Stimulated activated effector memory CD8-positive, alpha-beta T cell treated with anti-CD3 and anti-CD28 coated beads, Interleukin-12 subunit alpha, Interleukin-12 subunit beta, amount 100 ng/mL, for 72 hours (primary cell): ENCODE results near the gene NOSTRIN.
A peak's percentile ranks its signal among the peaks of the same experiment; 100 is the strongest.
"Not testable (repeated sequence)": the region's sequence is repeated elsewhere in the genome, so short reads cannot be mapped to it uniquely, and the experiment has no call there.

Experiments used
- ATAC-seq: fragments of 150-1000 bp; cut with Tn5 transposase; 2 replicates; pipeline ENCODE4 v1.10.0; 2021
- DNase-seq, 2 donors: peaks; one replicate each; pipeline ENCODE4 v3.0.0; 2021 to 2022; ENCODE audit warnings: low spot score in 2 of 2
- H3K27ac Mint-ChIP-seq: one replicate; pipeline ENCODE4 v1.8.0; 2022; ENCODE audit warnings: mild to moderate bottlenecking, mixed read lengths
- H3K36me3 Mint-ChIP-seq: one replicate; pipeline ENCODE4 v1.8.0; 2022; ENCODE audit warnings: mild to moderate bottlenecking, mixed read lengths
- H3K4me1 Mint-ChIP-seq: one replicate; pipeline ENCODE4 v1.8.0; 2022; ENCODE audit warnings: mixed read lengths
- H3K4me3 Mint-ChIP-seq: one replicate; pipeline ENCODE4 v1.8.0; 2022; ENCODE audit warnings: mild to moderate bottlenecking, mixed read lengths
- H3K9me3 Mint-ChIP-seq: one replicate; pipeline ENCODE4 v1.8.0; 2022; ENCODE audit warnings: mixed read lengths

Gene NOSTRIN

GRCh38 chr2:168870369-168870768 is 67.9 kb downstream of the NOSTRIN start:
- not testable (repeated sequence) for ATAC-seq, H3K36me3 Mint-ChIP-seq, H3K27ac Mint-ChIP-seq, H3K9me3 Mint-ChIP-seq, DNase-seq, H3K4me3 Mint-ChIP-seq, H3K4me1 Mint-ChIP-seq

- not testable (repeated sequence) for H3K4me3 Mint-ChIP-seq, DNase-seq, H3K27ac Mint-ChIP-seq, H3K9me3 Mint-ChIP-seq, H3K4me1 Mint-ChIP-seq, H3K36me3 Mint-ChIP-seq, ATAC-seq
Observed at GRCh38 chr2:168870824-168871223, 68.4 kb downstream of the NOSTRIN start.

GRCh38 chr2:168874368-168875054 is 72.1 kb downstream of the NOSTRIN start:
- Mint-ChIP-seq H3K9me3 (no peaks in the 10 kb centered on the region), H3K4me3 (no peak overlapping the region), H3K4me1 (no peaks in the 10 kb centered on the region), H3K27ac (no peak overlapping the region), H3K36me3 (no peaks in the 10 kb centered on the region)
- ATAC-seq (no peak), DNase-seq (no peak)

- not testable (repeated sequence) for H3K27ac Mint-ChIP-seq, ATAC-seq, H3K9me3 Mint-ChIP-seq, DNase-seq, H3K4me3 Mint-ChIP-seq
- Mint-ChIP-seq H3K36me3 (peaks cover 11% of the 10 kb centered on the region), H3K4me1 (peaks cover 27% of the 10 kb centered on the region)
Observed at GRCh38 chr2:168882163-168882562, 79.7 kb downstream of the NOSTRIN start.

GRCh38 chr2:168884975-168885374 is 82.5 kb downstream of the NOSTRIN start:
- no peak overlapping the region for H3K27ac Mint-ChIP-seq
- no peak overlapping the region for H3K4me3 Mint-ChIP-seq
- H3K36me3 Mint-ChIP-seq = peaks cover 26% of the 10 kb centered on the region
- H3K4me1 Mint-ChIP-seq = peaks cover 28% of the 10 kb centered on the region
- H3K9me3 Mint-ChIP-seq = no peaks in the 10 kb centered on the region
- peak; percentile 92 for ATAC-seq
- no peak for DNase-seq

GRCh38 chr2:168889635-168890005 is 87.2 kb downstream of the NOSTRIN start:
- H3K9me3 Mint-ChIP-seq = no peaks in the 10 kb centered on the region
- H3K4me3 Mint-ChIP-seq = peak overlapping the region; percentile 87
- H3K27ac Mint-ChIP-seq = peak overlapping the region; percentile 91
- ATAC-seq (no peak), DNase-seq (no peak)
- H3K36me3 Mint-ChIP-seq = peaks cover 32% of the 10 kb centered on the region
- peaks cover 21% of the 10 kb centered on the region for H3K4me1 Mint-ChIP-seq

- peak; percentile 99 for ATAC-seq
- H3K36me3 Mint-ChIP-seq = peaks cover 32% of the 10 kb centered on the region
- peaks cover 15% of the 10 kb centered on the region for H3K4me1 Mint-ChIP-seq
- DNase-seq = peak; percentile 75 to 92
- peak within 1 kb of the TSS; percentile 87 for H3K4me3 Mint-ChIP-seq
- no peaks in the 10 kb centered on the region for H3K9me3 Mint-ChIP-seq
- peak within 1 kb of the TSS; percentile 91 for H3K27ac Mint-ChIP-seq
Observed at GRCh38 chr2:168890006-168890782, 87.8 kb downstream of the NOSTRIN start, which contains the start of gene SPC25. SPC25 (minus strand) TSS chr2:168890430; CDS start chr2:168889519, 911 bp downstream.

GRCh38 chr2:168892327-168892726 is 89.9 kb downstream of the NOSTRIN start:
- ATAC-seq (no peak), DNase-seq (no peak)
- H3K9me3 Mint-ChIP-seq = no peaks in the 10 kb centered on the region
- H3K27ac Mint-ChIP-seq = no peak overlapping the region
- no peak overlapping the region for H3K4me3 Mint-ChIP-seq
- H3K4me1 Mint-ChIP-seq = peaks cover 10% of the 10 kb centered on the region
- H3K36me3 Mint-ChIP-seq = peaks cover 19% of the 10 kb centered on the region

- Mint-ChIP-seq H3K9me3 (no peaks in the 10 kb centered on the region), H3K27ac (no peak overlapping the region), H3K4me1 (peaks cover 10% of the 10 kb centered on the region), H3K36me3 (peaks cover 9% of the 10 kb centered on the region), H3K4me3 (no peak overlapping the region)
- DNase-seq = no peak
- no peak for ATAC-seq
Observed at GRCh38 chr2:168894101-168894500, 91.7 kb downstream of the NOSTRIN start.

GRCh38 chr2:168894720-168895119 is 92.3 kb downstream of the NOSTRIN start:
- peaks cover 8% of the 10 kb centered on the region for H3K36me3 Mint-ChIP-seq
- H3K9me3 Mint-ChIP-seq = no peaks in the 10 kb centered on the region
- no peak for DNase-seq
- peaks cover 10% of the 10 kb centered on the region for H3K4me1 Mint-ChIP-seq
- H3K27ac Mint-ChIP-seq = no peak overlapping the region
- ATAC-seq = no peak
- no peak overlapping the region for H3K4me3 Mint-ChIP-seq

GRCh38 chr2:168895771-168896170 is 93.3 kb downstream of the NOSTRIN start:
- Mint-ChIP-seq H3K27ac (no peak overlapping the region), H3K9me3 (no peaks in the 10 kb centered on the region), H3K4me1 (peaks cover 1% of the 10 kb centered on the region), H3K4me3 (no peak overlapping the region), H3K36me3 (no peaks in the 10 kb centered on the region)
- DNase-seq = no peak
- no peak for ATAC-seq

- no peak for DNase-seq
- ATAC-seq = no peak
- H3K27ac Mint-ChIP-seq = no peak overlapping the region
- H3K9me3 Mint-ChIP-seq = no peaks in the 10 kb centered on the region
- no peaks in the 10 kb centered on the region for H3K36me3 Mint-ChIP-seq
- H3K4me3 Mint-ChIP-seq = no peak overlapping the region
- H3K4me1 Mint-ChIP-seq = no peaks in the 10 kb centered on the region
Observed at GRCh38 chr2:168896783-168897182, 94.3 kb downstream of the NOSTRIN start.

- Mint-ChIP-seq H3K4me1 (no peaks in the 10 kb centered on the region), H3K36me3 (no peaks in the 10 kb centered on the region), H3K9me3 (no peaks in the 10 kb centered on the region), H3K4me3 (no peak overlapping the region), H3K27ac (no peak overlapping the region)
- DNase-seq (no peak), ATAC-seq (no peak)
Observed at GRCh38 chr2:168897449-168897848, 95.0 kb downstream of the NOSTRIN start.

- Mint-ChIP-seq H3K27ac (no peak within 1 kb of the TSS), H3K9me3 (no peaks in the 10 kb centered on the region), H3K4me1 (no peaks in the 10 kb centered on the region), H3K4me3 (no peak within 1 kb of the TSS), H3K36me3 (no peaks in the 10 kb centered on the region)
- ATAC-seq (no peak), DNase-seq (no peak)
Observed at GRCh38 chr2:168901003-168901402, 98.6 kb downstream of the NOSTRIN start, which contains the start of gene G6PC2. G6PC2 (plus strand) TSS chr2:168901291; CDS start chr2:168901332, 41 bp downstream.

- no peaks in the 10 kb centered on the region for H3K36me3 Mint-ChIP-seq
Observed at GRCh38 chr2:168903888-168904287, 101.5 kb downstream of the NOSTRIN start.

GRCh38 chr2:168904358-168904757 is 101.9 kb downstream of the NOSTRIN start:
- no peak for DNase-seq
- ATAC-seq = no peak
- H3K9me3 Mint-ChIP-seq = no peaks in the 10 kb centered on the region
- H3K4me1 Mint-ChIP-seq = no peaks in the 10 kb centered on the region
- no peak overlapping the region for H3K27ac Mint-ChIP-seq
- H3K36me3 Mint-ChIP-seq = no peaks in the 10 kb centered on the region
- H3K4me3 Mint-ChIP-seq = no peak overlapping the region

More at GRCh38 chr2:168903888-168904287, 101.5 kb downstream of the NOSTRIN start:
- Mint-ChIP-seq H3K4me3 (no peak overlapping the region), H3K9me3 (no peaks in the 10 kb centered on the region), H3K27ac (no peak overlapping the region), H3K4me1 (no peaks in the 10 kb centered on the region)
- DNase-seq (no peak), ATAC-seq (no peak)
